Peyer's patch (tissue), 4 donors: Measurements from ENCODE around the gene SPEF1. TPM values are rescaled to one million over a fixed set of nuclear protein-coding genes. Genes with fewer than 3 reads are reported as not detected.

Experiments
- DNase-seq, 3 donors: peaks; one replicate each; pipeline ENCODE4 v3.0.0-alpha.2; 2017 to 2019
- H3K27ac ChIP-seq, 4 donors: fragments of 200-600 bp; sonication (generic); one replicate each; pipeline ENCODE4 v1.5.1; 2016 to 2019
- H3K27me3 ChIP-seq, 2 donors: fragments of 200-600 bp; sonication (generic); one replicate each; pipeline ENCODE4 v1.5.1; 2019
- H3K36me3 ChIP-seq, 3 donors: fragments of 200-600 bp; sonication (generic); one replicate each; pipeline ENCODE4 v1.5.1; 2016 to 2019
- H3K4me1 ChIP-seq, 4 donors: fragments of 200-600 bp; sonication (generic); one replicate each; pipeline ENCODE4 v1.5.1; 2016 to 2019
- H3K4me3 ChIP-seq, 4 donors: fragments of 200-600 bp; sonication (generic); 1 replicate in 3 of 4; 2 replicates in 1 of 4; pipeline ENCODE4 v1.5.1; 2016 to 2019; ENCODE audit warnings: mild to moderate bottlenecking in 1 of 4
- H3K9me3 ChIP-seq, 4 donors: fragments of 200-600 bp; sonication (generic); one replicate each; pipeline ENCODE4 v1.5.1; 2016 to 2019; ENCODE audit warnings: mild to moderate bottlenecking in 1 of 4
- CTCF ChIP-seq, 6 experiments: fragments of 450-650 bp in 4 of 6; fragments of 200-600 bp in 2 of 6; sonication (generic) in 1 of 6; IDR thresholded peaks; one replicate each; pipeline ENCODE4 v1.5.1; 2017 to 2019; ENCODE audit warnings: antibody characterized with exemption in 6 of 6, mild to moderate bottlenecking in 3 of 6, moderate library complexity in 1 of 6
- POLR2A ChIP-seq, 2 donors: fragments of 450-650 bp; IDR thresholded peaks; one replicate each; pipeline ENCODE4 v1.5.1; 2017; ENCODE audit warnings: antibody characterized with exemption in 2 of 2, mild to moderate bottlenecking in 2 of 2, moderate library complexity in 2 of 2
- total RNA-seq, 4 donors: library from RNA; depleted of rRNA; stranded (reverse); fragments of >200 nt; gene quantifications; one replicate each; pipeline ENCODE4 v1.1.0, GENCODE V29; 2016

The SPEF1 gene
- total RNA-seq, 4 donors from 2014 or later, result not detected

- no peak for TF ChIP-seq CTCF (IDR thresholded peaks at IDR 0.05)
- TF ChIP-seq POLR2A (IDR thresholded peaks at IDR 0.05), result no peak
- Histone ChIP-seq H3K9me3 (no peaks in the 10 kb centered on the region), H3K27me3 (no peaks in the 10 kb centered on the region), H3K27ac (peak overlapping the region in 3 of 4 donors; percentile 0 to 96 (median 93)), H3K4me1 (peaks cover 0 to 36% (median 5%) of the 10 kb centered on the region in 4 donors), H3K4me3 (no peak overlapping the region), H3K36me3 (no peaks in the 10 kb centered on the region)
- DNase-seq, result no peak
Measured at GRCh38 chr20:3812975-3813847, 32.0 kb upstream of the SPEF1 start.

- TF ChIP-seq CTCF (IDR thresholded peaks at IDR 0.05), result no peak
- TF ChIP-seq POLR2A (IDR thresholded peaks at IDR 0.05), result no peak
- H3K36me3 ChIP-seq, result no peaks in the 10 kb centered on the region
- peaks cover 0 to 45% (median 8%) of the 10 kb centered on the region in 4 donors for H3K4me1 ChIP-seq
- no peak for DNase-seq
- no peak overlapping the region for H3K4me3 ChIP-seq
- peak overlapping the region; percentile 73 to 96 (median 86) for H3K27ac ChIP-seq
- H3K9me3 ChIP-seq, result no peaks in the 10 kb centered on the region
- no peaks in the 10 kb centered on the region for H3K27me3 ChIP-seq
Measured at GRCh38 chr20:3812259-3812681, 31.0 kb upstream of the SPEF1 start.

- Histone ChIP-seq H3K27ac (peak overlapping the region; percentile 73 to 96 (median 86)), H3K36me3 (no peaks in the 10 kb centered on the region), H3K9me3 (no peaks in the 10 kb centered on the region), H3K4me3 (peak overlapping the region; percentile 6 to 53 (median 28)), H3K27me3 (no peaks in the 10 kb centered on the region), H3K4me1 (peaks cover 0 to 51% (median 10%) of the 10 kb centered on the region in 4 donors)
- DNase-seq, result peak; percentile 78 to 99 (median 97)
- TF ChIP-seq POLR2A (IDR thresholded peaks at IDR 0.05), result peak; percentile 56 to 78
- TF ChIP-seq CTCF (IDR thresholded peaks at IDR 0.05), result no peak
Measured at GRCh38 chr20:3811467-3812258, 30.4 kb upstream of the SPEF1 start.

DNA sequence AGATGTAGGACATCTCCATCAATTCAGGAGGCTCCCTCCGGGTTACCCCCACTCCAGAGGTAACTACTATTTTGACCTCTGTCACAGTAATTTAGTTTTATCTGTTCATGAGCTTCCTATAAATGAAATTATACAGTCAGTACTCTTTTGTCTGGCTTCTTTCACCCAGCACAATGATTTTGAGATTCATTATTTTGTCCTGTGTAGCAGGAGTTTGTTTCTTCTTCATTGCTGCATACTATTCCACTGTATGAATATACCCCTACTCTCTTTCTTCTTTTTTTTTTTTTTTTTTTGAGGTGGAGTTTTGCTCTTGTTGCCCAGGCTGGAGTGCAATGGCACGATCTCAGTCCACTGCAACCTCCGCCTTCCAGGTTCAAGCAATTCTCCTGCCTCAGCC is 27.3 kb upstream of the SPEF1 start:
- Histone ChIP-seq H3K9me3 (no peaks in the 10 kb centered on the region), H3K27ac (peak overlapping the region; percentile 43 to 95 (median 90)), H3K4me3 (no peak overlapping the region), H3K4me1 (peaks cover 0 to 66% (median 12%) of the 10 kb centered on the region in 4 donors), H3K36me3 (peaks cover 0 to 19% (median 0%) of the 10 kb centered on the region in 3 donors), H3K27me3 (no peaks in the 10 kb centered on the region)
- no peak for TF ChIP-seq CTCF (IDR thresholded peaks at IDR 0.05)
- no peak for TF ChIP-seq POLR2A (IDR thresholded peaks at IDR 0.05)
- no peak for DNase-seq

GRCh38 chr20:3804781-3805180 is 23.5 kb upstream of the SPEF1 start:
- H3K4me3 ChIP-seq, result no peak overlapping the region
- TF ChIP-seq CTCF (IDR thresholded peaks at IDR 0.05), result no peak
- no peak for TF ChIP-seq POLR2A (IDR thresholded peaks at IDR 0.05)
- DNase-seq, result peak in 1 of 3 donors; percentile 39
- H3K27me3 ChIP-seq, result no peaks in the 10 kb centered on the region
- peaks cover 10 to 49% (median 15%) of the 10 kb centered on the region in 4 donors for H3K4me1 ChIP-seq
- peaks cover 0 to 52% (median 0%) of the 10 kb centered on the region in 3 donors for H3K36me3 ChIP-seq
- H3K27ac ChIP-seq, result peak overlapping the region in 3 of 4 donors; percentile 31 to 95 (median 94)
- no peaks in the 10 kb centered on the region for H3K9me3 ChIP-seq
